Sigmoid colon (tissue), 4 donors: ENCODE measurements around the gene TMCC2.

Source experiments
- CTCF ChIP-seq, 4 experiments: fragments of 450-650 bp in 3 of 4; fragments of 200-600 bp in 1 of 4; IDR thresholded peaks; one replicate each; pipeline ENCODE4 v1.5.1; 2016 to 2019; ENCODE audit warnings: antibody characterized with exemption in 4 of 4, mild to moderate bottlenecking in 3 of 4, moderate library complexity in 2 of 4
- EP300 ChIP-seq, 4 donors: sonication (generic); formaldehyde crosslinking; IDR thresholded peaks; one replicate each; pipeline ENCODE4 v1.6.1; 2017; ENCODE audit warnings: antibody characterized with exemption in 4 of 4
- POLR2AphosphoS5 ChIP-seq, 4 donors: sonication (generic); formaldehyde crosslinking; IDR thresholded peaks; one replicate each; pipeline ENCODE4 v1.6.1; 2017; ENCODE audit warnings: antibody characterized with exemption in 4 of 4

GRCh38 chr1:205306929-205307566, 79.3 kb downstream of the TMCC2 start:
- no peak for TF ChIP-seq CTCF (IDR thresholded peaks at IDR 0.05)
- no peak for TF ChIP-seq POLR2AphosphoS5 (IDR thresholded peaks at IDR 0.05)
- TF ChIP-seq EP300 (IDR thresholded peaks at IDR 0.05), result no peak
